ENCODE data around the gene IL1RN. TPM values are rescaled to one million over a fixed set of nuclear protein-coding genes. Genes with fewer than 3 reads are reported as not detected.

IL1RN gene
- total and polyA plus RNA-seq, 2 of the 13 experiments (the other 11 are each of a cell fraction or from before 2014, with no cell fraction given) = 21.2 to 101 TPM

DNA sequence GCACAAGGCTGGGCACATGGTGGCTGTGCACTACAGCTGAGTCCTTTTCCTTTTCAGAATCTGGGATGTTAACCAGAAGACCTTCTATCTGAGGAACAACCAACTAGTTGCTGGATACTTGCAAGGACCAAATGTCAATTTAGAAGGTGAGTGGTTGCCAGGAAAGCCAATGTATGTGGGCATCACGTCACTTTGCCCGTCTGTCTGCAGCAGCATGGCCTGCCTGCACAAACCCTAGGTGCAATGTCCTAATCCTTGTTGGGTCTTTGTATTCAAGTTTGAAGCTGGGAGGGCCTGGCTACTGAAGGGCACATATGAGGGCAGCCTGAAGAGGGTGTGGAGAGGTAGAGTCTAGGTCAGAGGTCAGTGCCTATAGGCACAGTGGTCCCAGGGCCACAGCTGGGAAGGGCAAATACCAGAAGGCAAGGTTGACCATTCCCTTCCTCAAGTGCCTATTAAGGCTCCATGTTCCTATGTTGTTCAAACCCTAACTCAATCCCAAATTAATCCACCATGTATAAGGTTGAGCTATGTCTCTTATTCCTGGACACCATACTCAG is 2.2 kb downstream of the IL1RN start (continued):
- TF ChIP-seq ZNF788 (CRISPR knock-in tag; IDR thresholded peaks at IDR 0.05; ENCODE audit: borderline replicate concordance) (0 out of 2 replicates have a peak, but pooled peaks have one; percentile 19), ZNF225 (CRISPR knock-in tag; IDR thresholded peaks at IDR 0.05) (0 out of 2 replicates have a peak, but pooled peaks have one; percentile 33), TFE3 (CRISPR knock-in tag; IDR thresholded peaks at IDR 0.05) (no peak), CCAR2 (optimal IDR thresholded peaks at IDR 0.05; ENCODE audit: low read depth, low read length) (no peak), RFXAP (CRISPR knock-in tag; IDR thresholded peaks at IDR 0.05; ENCODE audit: borderline replicate concordance) (no peak), NCOA5 (CRISPR knock-in tag; IDR thresholded peaks at IDR 0.05) (no peak), EED (CRISPR knock-in tag; IDR thresholded peaks at IDR 0.05) (0 out of 2 replicates have a peak, but pooled peaks have one; percentile 35), TEAD3 (CRISPR knock-in tag; optimal IDR thresholded peaks at IDR 0.05; ENCODE audit: borderline replicate concordance) (peak; percentile 39), ZNF563 (CRISPR knock-in tag; IDR thresholded peaks at IDR 0.05) (0 out of 2 replicates have a peak, but pooled peaks have one; percentile 36), ZNF337 (CRISPR knock-in tag; IDR thresholded peaks at IDR 0.05; ENCODE audit: borderline replicate concordance, low read depth) (no peak), TOPORS (CRISPR knock-in tag; IDR thresholded peaks at IDR 0.05) (no peak), ZNF550 (CRISPR knock-in tag; IDR thresholded peaks at IDR 0.05; ENCODE audit: borderline replicate concordance) (0 out of 2 replicates have a peak, but pooled peaks have one; percentile 59), ZNF274 (CRISPR knock-in tag; IDR thresholded peaks at IDR 0.05) (no peak), SKI (IDR thresholded peaks at IDR 0.05; ENCODE audit: partially characterized antibody) (no peak), ZFX (CRISPR knock-in tag; IDR thresholded peaks at IDR 0.05; ENCODE audit: low read depth) (peak; percentile 15; the same call in 1 of the 2 replicates), FOXO4 (CRISPR knock-in tag; conservative IDR thresholded peaks at IDR 0.05) (no peak), POGZ (CRISPR knock-in tag; IDR thresholded peaks at IDR 0.05) (no peak), SETDB1 (CRISPR knock-in tag; IDR thresholded peaks at IDR 0.05; ENCODE audit: borderline replicate concordance) (no peak), ATF4 (CRISPR knock-in tag; IDR thresholded peaks at IDR 0.05) (no peak)
- TF ChIP-seq, protein P1, sequence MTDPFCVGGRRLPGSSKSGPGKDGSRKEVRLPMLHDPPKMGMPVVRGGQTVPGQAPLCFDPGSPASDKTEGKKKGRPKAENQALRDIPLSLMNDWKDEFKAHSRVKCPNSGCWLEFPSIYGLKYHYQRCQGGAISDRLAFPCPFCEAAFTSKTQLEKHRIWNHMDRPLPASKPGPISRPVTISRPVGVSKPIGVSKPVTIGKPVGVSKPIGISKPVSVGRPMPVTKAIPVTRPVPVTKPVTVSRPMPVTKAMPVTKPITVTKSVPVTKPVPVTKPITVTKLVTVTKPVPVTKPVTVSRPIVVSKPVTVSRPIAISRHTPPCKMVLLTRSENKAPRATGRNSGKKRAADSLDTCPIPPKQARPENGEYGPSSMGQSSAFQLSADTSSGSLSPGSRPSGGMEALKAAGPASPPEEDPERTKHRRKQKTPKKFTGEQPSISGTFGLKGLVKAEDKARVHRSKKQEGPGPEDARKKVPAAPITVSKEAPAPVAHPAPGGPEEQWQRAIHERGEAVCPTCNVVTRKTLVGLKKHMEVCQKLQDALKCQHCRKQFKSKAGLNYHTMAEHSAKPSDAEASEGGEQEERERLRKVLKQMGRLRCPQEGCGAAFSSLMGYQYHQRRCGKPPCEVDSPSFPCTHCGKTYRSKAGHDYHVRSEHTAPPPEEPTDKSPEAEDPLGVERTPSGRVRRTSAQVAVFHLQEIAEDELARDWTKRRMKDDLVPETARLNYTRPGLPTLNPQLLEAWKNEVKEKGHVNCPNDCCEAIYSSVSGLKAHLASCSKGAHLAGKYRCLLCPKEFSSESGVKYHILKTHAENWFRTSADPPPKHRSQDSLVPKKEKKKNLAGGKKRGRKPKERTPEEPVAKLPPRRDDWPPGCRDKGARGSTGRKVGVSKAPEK (CRISPR knock-in tag; IDR thresholded peaks at IDR 0.05; ENCODE audit: borderline replicate concordance) = no peak
